ENCODE measurements around the gene UXS1. TPM values are rescaled to one million over a fixed set of nuclear protein-coding genes. Genes with fewer than 3 reads are reported as not detected.
"Not testable (repeated sequence)": the region's sequence is repeated elsewhere in the genome, so short reads cannot be mapped to it uniquely, and the experiment has no call there.

Gene UXS1
- total and polyA plus RNA-seq, 2 donors from 2014 or later = 56.6 to 74.4 TPM

DNA sequence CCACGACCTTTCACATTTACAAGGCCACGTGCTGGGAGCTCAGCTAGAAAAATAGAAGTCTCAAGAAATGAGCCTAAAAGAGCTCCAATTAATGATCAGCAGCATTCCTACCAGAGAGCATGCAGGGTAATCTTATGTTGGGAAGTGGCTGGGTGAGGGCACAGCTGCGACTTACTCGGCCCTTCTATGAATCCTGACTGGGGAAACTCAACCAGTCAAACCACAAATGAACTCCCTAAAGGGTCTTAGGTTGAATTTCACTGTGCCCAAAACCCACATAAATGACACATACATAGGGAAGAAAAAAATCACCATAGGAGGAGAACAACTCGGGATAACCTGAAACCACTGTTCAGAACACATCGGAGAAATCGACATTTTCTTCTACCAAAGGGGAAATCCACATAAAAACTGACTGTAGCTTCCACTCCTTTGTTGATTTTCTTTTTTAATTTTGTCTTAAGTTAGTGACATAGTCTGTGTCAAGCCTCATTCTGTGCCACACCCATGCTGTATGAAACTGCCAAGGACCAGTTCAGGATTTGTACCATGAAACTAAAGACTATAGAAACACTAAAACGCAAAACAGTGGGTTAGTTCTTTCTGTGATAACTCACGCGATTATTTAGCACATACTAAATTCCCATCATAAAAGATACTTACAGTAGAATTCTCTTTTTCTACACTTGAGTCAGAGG lies 54.7 kb downstream of the UXS1 start:
- H3K9me3 ChIP-seq (ENCODE audit: control insufficient read depth in 2 of 3, insufficient read depth in 1 of 3, low read length in 3 of 3) = no peaks in the 10 kb centered on the region
- FAIRE-seq (no peak), DNase-seq (no peak)
- H3K4me1 ChIP-seq (ENCODE audit: control insufficient read depth in 2 of 3, insufficient read depth in 2 of 3, low read depth in 1 of 3, low read length in 3 of 3) = peaks cover 6 to 19% (median 17%) of the 10 kb centered on the region in 3 donors
- TF ChIP-seq CTCF (IDR thresholded peaks at IDR 0.05; ENCODE audit: borderline replicate concordance, extremely low read depth, insufficient read depth) = no peak
- peak overlapping the region; percentile 30 to 81 for H3K27ac ChIP-seq (ENCODE audit: low read depth in 2 of 2, low read length in 2 of 2)
- H3K27me3 ChIP-seq (ENCODE audit: control insufficient read depth, insufficient read depth, low read length) = no peaks in the 10 kb centered on the region
- no peaks in the 10 kb centered on the region for H3K36me3 ChIP-seq (ENCODE audit: control insufficient read depth in 2 of 3, insufficient read depth in 3 of 3, low read length in 3 of 3)
- H3K4me3 ChIP-seq (ENCODE audit: low read length in 3 of 3) = no peak overlapping the region
- peak overlapping the region in 1 of 3 donors; percentile 24 for H3K9ac ChIP-seq (ENCODE audit: low read length in 3 of 3)
- intact Hi-C loops (cut with DNase I) = no loop called here

- peak in 1 of 5 donors; percentile 50 for DNase-seq
- no peak overlapping the region for H3K4me3 ChIP-seq (ENCODE audit: low read length in 3 of 3)
Observed at GRCh38 chr2:106138543-106139237, 55.4 kb downstream of the UXS1 start.

DNA sequence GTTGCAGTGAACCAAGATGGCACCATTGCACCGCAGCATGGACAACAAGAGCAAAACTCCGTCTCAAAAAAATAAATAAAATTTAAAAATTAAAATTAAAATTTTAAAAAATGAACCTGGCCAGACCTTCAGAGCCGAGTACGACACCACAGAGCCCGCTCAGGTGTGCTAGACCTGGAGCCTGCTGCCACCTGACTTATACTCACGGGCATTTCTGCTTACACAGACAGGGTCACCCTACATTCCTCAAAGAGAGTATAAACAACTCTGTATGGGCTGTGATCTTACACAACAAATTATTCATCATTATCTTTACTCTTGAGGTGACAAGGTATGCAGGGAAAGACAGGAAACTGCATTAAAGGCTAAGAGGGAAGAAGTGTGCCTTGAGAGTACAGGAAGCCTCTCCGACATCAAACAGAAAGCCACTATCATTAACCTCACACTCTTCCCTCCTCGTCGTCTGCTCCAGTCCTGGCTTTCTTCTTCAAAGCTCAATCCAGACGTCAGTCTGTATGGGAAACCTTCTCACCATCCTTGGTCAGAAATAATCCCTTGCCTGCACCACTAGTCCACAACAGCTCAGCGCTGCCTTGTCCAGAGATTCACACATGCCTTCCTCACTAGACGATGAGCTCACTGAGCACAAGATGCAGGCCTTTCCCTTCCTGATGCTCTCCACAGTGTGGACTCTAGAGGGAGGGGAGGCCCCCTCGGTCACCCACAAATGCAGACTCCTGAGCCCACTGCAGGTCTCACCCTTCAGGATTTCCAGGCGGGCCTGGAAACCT lies 56.2 kb downstream of the UXS1 start:
- Histone ChIP-seq H3K4me3 (ENCODE audit: low read length in 3 of 3) (no peak overlapping the region), H3K9ac (ENCODE audit: low read length in 3 of 3) (peak overlapping the region in 1 of 3 donors; percentile 60), H3K27me3 (ENCODE audit: control insufficient read depth, insufficient read depth, low read length) (no peaks in the 10 kb centered on the region), H3K36me3 (ENCODE audit: control insufficient read depth in 2 of 3, insufficient read depth in 3 of 3, low read length in 3 of 3) (no peaks in the 10 kb centered on the region), H3K9me3 (ENCODE audit: control insufficient read depth in 2 of 3, insufficient read depth in 1 of 3, low read length in 3 of 3) (no peaks in the 10 kb centered on the region), H3K4me1 (ENCODE audit: control insufficient read depth in 2 of 3, insufficient read depth in 2 of 3, low read depth in 1 of 3, low read length in 3 of 3) (peaks cover 6 to 19% (median 17%) of the 10 kb centered on the region in 3 donors), H3K27ac (ENCODE audit: low read depth in 2 of 2, low read length in 2 of 2) (peak overlapping the region; percentile 30 to 81)
- DNase-seq = no peak
- intact Hi-C loops (cut with DNase I) = no loop called here
- TF ChIP-seq CTCF (IDR thresholded peaks at IDR 0.05; ENCODE audit: borderline replicate concordance, extremely low read depth, insufficient read depth) = no peak
- no peak for FAIRE-seq

More at GRCh38 chr2:106138543-106139237, 55.4 kb downstream of the UXS1 start:
- FAIRE-seq = no peak
- H3K36me3 ChIP-seq (ENCODE audit: control insufficient read depth in 2 of 3, insufficient read depth in 3 of 3, low read length in 3 of 3) = no peaks in the 10 kb centered on the region
- intact Hi-C loops (cut with DNase I) = no loop called here
- H3K9ac ChIP-seq (ENCODE audit: low read length in 3 of 3) = peak overlapping the region in 1 of 3 donors; percentile 60
- TF ChIP-seq CTCF (IDR thresholded peaks at IDR 0.05; ENCODE audit: borderline replicate concordance, extremely low read depth, insufficient read depth) = no peak
- no peaks in the 10 kb centered on the region for H3K9me3 ChIP-seq (ENCODE audit: control insufficient read depth in 2 of 3, insufficient read depth in 1 of 3, low read length in 3 of 3)
- peaks cover 6 to 19% (median 17%) of the 10 kb centered on the region in 3 donors for H3K4me1 ChIP-seq (ENCODE audit: control insufficient read depth in 2 of 3, insufficient read depth in 2 of 3, low read depth in 1 of 3, low read length in 3 of 3)
- peak overlapping the region; percentile 30 to 81 for H3K27ac ChIP-seq (ENCODE audit: low read depth in 2 of 2, low read length in 2 of 2)
- H3K27me3 ChIP-seq (ENCODE audit: control insufficient read depth, insufficient read depth, low read length) = no peaks in the 10 kb centered on the region

DNA sequence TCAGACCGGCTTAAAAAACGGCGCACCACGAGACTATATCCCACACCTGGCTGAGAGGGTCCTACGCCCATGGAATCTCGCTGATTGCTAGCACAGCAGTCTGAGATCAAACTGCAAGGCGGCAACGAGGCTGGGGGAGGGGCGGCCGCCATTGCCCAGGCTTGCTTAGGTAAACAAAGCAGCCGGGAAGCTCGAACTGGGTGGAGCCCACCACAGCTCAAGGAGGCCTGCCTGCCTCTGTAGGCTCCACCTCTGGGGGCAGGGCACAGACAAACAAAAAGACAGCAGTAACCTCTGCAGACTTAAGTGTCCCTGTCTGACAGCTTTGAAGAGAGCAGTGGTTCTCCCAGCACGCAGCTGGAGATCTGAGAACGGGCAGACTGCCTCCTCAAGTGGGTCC lies 62.9 kb downstream of the UXS1 start:
- H3K4me1 ChIP-seq (ENCODE audit: control insufficient read depth in 2 of 3, insufficient read depth in 2 of 3, low read depth in 1 of 3, low read length in 3 of 3); H3K27me3 ChIP-seq (ENCODE audit: control insufficient read depth, insufficient read depth, low read length); H3K36me3 ChIP-seq (ENCODE audit: control insufficient read depth in 2 of 3, insufficient read depth in 3 of 3, low read length in 3 of 3); H3K4me3 ChIP-seq (ENCODE audit: low read length in 3 of 3); intact Hi-C loops (cut with DNase I); FAIRE-seq; H3K27ac ChIP-seq (ENCODE audit: low read depth in 2 of 2, low read length in 2 of 2); H3K9me3 ChIP-seq (ENCODE audit: control insufficient read depth in 2 of 3, insufficient read depth in 1 of 3, low read length in 3 of 3); H3K9ac ChIP-seq (ENCODE audit: low read length in 3 of 3); DNase-seq: not testable (repeated sequence)
